HEK293 (cell line): ENCODE data around the gene TMEM181.

Experiments used
- CTCF ChIP-seq: fragments of 450-650 bp; formaldehyde crosslinking; IDR thresholded peaks from 2 replicates; pipeline ENCODE4 v1.5.1; 2016; ENCODE audit warnings: missing biosample characterization, missing genetic modification characterization
- REST ChIP-seq: fragments of 450-650 bp; formaldehyde crosslinking; IDR thresholded peaks from 2 replicates; pipeline ENCODE4 v1.5.1; 2016; ENCODE audit warnings: missing biosample characterization, missing genetic modification characterization
- SETDB1 ChIP-seq: IDR thresholded peaks from one replicate; pipeline ENCODE4 v1.6.1; 2017; ENCODE audit warnings: mild to moderate bottlenecking, low read length, moderate library complexity, mixed read lengths; ENCODE audit not compliant: insufficient read length
- ZNF629 ChIP-seq: fragments of 450-650 bp; formaldehyde crosslinking; IDR thresholded peaks from 2 replicates; pipeline ENCODE4 v1.5.1; 2017; ENCODE audit warnings: missing biosample characterization, missing genetic modification characterization
- ZNF792 ChIP-seq: fragments of 450-650 bp; formaldehyde crosslinking; IDR thresholded peaks from 2 replicates; pipeline ENCODE4 v1.5.1; 2016; ENCODE audit warnings: missing biosample characterization, missing genetic modification characterization
- ZSCAN18 ChIP-seq: fragments of 450-650 bp; formaldehyde crosslinking; IDR thresholded peaks from 2 replicates; pipeline ENCODE4 v1.5.1; 2016; ENCODE audit warnings: missing biosample characterization, missing genetic modification characterization

GRCh38 chr6:158647501-158647900 is 87.6 kb downstream of the TMEM181 start:
- no peak for TF ChIP-seq CTCF (tag by site-specific recombination)
- no peak for TF ChIP-seq ZSCAN18
- TF ChIP-seq REST (tag by site-specific recombination) = no peak
- TF ChIP-seq ZNF629 (tag by site-specific recombination) = no peak
- TF ChIP-seq ZNF792 (tag by site-specific recombination) = no peak
- TF ChIP-seq SETDB1 = no peak
